ENCODE data around the gene IFT43. TPM values are rescaled to one million over a fixed set of nuclear protein-coding genes. Genes with fewer than 3 reads are reported as not detected.

IFT43 gene
- total and polyA plus RNA-seq, 10 of the 15 experiments (the other 5 are each of a cell fraction or from before 2014, with no cell fraction given), result 8.2 to 24.8 (median 14.0) TPM

GRCh38 chr14:75977582-75977943, 8.0 kb upstream of the IFT43 start (continued):
- TF ChIP-seq, protein P1, sequence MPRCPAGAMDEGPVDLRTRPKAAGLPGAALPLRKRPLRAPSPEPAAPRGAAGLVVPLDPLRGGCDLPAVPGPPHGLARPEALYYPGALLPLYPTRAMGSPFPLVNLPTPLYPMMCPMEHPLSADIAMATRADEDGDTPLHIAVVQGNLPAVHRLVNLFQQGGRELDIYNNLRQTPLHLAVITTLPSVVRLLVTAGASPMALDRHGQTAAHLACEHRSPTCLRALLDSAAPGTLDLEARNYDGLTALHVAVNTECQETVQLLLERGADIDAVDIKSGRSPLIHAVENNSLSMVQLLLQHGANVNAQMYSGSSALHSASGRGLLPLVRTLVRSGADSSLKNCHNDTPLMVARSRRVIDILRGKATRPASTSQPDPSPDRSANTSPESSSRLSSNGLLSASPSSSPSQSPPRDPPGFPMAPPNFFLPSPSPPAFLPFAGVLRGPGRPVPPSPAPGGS (IDR thresholded peaks at IDR 0.05; ENCODE audit: borderline replicate concordance, insufficient read depth, low read depth, low read length, poor library complexity, severe bottlenecking), result no peak
- TF ChIP-seq KLF5 (IDR thresholded peaks at IDR 0.05; ENCODE audit: partially characterized antibody) (no peak), TARDBP (IDR thresholded peaks at IDR 0.05; ENCODE audit: borderline replicate concordance) (no peak), GABPA (IDR thresholded peaks at IDR 0.05; ENCODE audit: low read depth) (no peak), HCFC1 (IDR thresholded peaks at IDR 0.05; ENCODE audit: low read length) (no peak)

GRCh38 chr14:75978249-75978731, 7.3 kb upstream of the IFT43 start:
- no peaks in the 10 kb centered on the region for H3K36me3 ChIP-seq (ENCODE audit: control insufficient read depth in 2 of 2, insufficient read depth in 2 of 2, low read length in 1 of 2)
- no peaks in the 10 kb centered on the region for H4K20me1 ChIP-seq (ENCODE audit: control insufficient read depth, insufficient read depth)
- no peak for TF ChIP-seq IRF5 (IDR thresholded peaks at IDR 0.05; ENCODE audit: borderline replicate concordance)
- TF ChIP-seq BMI1 (IDR thresholded peaks at IDR 0.05; ENCODE audit: borderline replicate concordance), result no peak
- no peak for TF ChIP-seq KDM1A (IDR thresholded peaks at IDR 0.05; ENCODE audit: borderline replicate concordance)
- TF ChIP-seq DPF2 (IDR thresholded peaks at IDR 0.05), result no peak
- no peak for TF ChIP-seq ATF2 (IDR thresholded peaks at IDR 0.05; ENCODE audit: low read length)
- no peak for TF ChIP-seq FOXK2 (IDR thresholded peaks at IDR 0.05)
- no peak for TF ChIP-seq MTA3 (IDR thresholded peaks at IDR 0.05; ENCODE audit: borderline replicate concordance, low read length)
- no peak for TF ChIP-seq MEF2A (IDR thresholded peaks at IDR 0.05; ENCODE audit: insufficient read depth, low read depth, low read length)
- no peak for TF ChIP-seq E2F4 (IDR thresholded peaks at IDR 0.05; ENCODE audit: low read depth, low read length)
- ChIA-PET CTCF (interaction anchor here (0.9 to 15.4 kb wide), 9 partner anchors 7 to 298 kb away, joined by 3 to 390 read pairs (median 10); no protein-coding TSS in a partner anchor), SMC1A (ENCODE audit: uncharacterized antibody, unreplicated experiment) (interaction anchor here (0.8 to 13.7 kb wide), 6 partner anchors 9 to 268 kb away, joined by 3 to 190 read pairs (median 4); no protein-coding TSS in a partner anchor), POLR2A (interaction anchor here (1.4 kb wide), 1 partner anchor 72 kb away, joined by 5 read pairs; no protein-coding TSS in a partner anchor), RAD21 (ENCODE audit: unreplicated experiment) (interaction anchor here (0.7 to 11.1 kb wide), 5 partner anchors 72 to 531 kb away, joined by 3 to 179 read pairs (median 3); no protein-coding TSS in a partner anchor)
- intact Hi-C loops (cut with micrococcal nuclease; ENCODE audit: unreplicated experiment), result loop anchor here (10.0 kb wide), 1 partner anchor 803 kb away; the partner anchor contains the start of gene TMED10
- H3K9ac ChIP-seq (ENCODE audit: control insufficient read depth, insufficient read depth, low read length), result no peak overlapping the region
- no peaks in the 10 kb centered on the region for H3K27me3 ChIP-seq (replicated peaks in 1 of 2; ENCODE audit: control insufficient read depth in 2 of 2, insufficient read depth in 2 of 2, low read length in 1 of 2)
- no peaks in the 10 kb centered on the region for H3K79me2 ChIP-seq (ENCODE audit: control insufficient read depth, insufficient read depth, low read length)
- H3K27ac ChIP-seq (ENCODE audit: control insufficient read depth, insufficient read depth), result no peak overlapping the region
- WGBS (ENCODE audit: insufficient coverage, insufficient replicate concordance, low lambda C conversion rate, missing lambda C conversion rate), result 23% methylated on average over 10 of the region's 10 CpGs
- DNase-seq (ENCODE audit: low read depth, low spot score), result no peak
- FAIRE-seq, result no peak
- peak overlapping the region; percentile 65 for H3K4me2 ChIP-seq (ENCODE audit: control insufficient read depth, insufficient read depth)
- in situ Hi-C loops (cut with MboI), result no loop called here
- no peak for ATAC-seq
- no peaks in the 10 kb centered on the region for H3K9me3 ChIP-seq (replicated peaks; ENCODE audit: control insufficient read depth, insufficient read depth, low read length)
- H3K4me3 ChIP-seq, result no peak overlapping the region
- peaks cover 22% of the 10 kb centered on the region for H3K4me1 ChIP-seq (ENCODE audit: control insufficient read depth, insufficient read depth, low read length)
- no peak overlapping the region for H2AFZ ChIP-seq (ENCODE audit: control insufficient read depth, low read depth, low read length)
- BruUV-seq (replicated peaks), result no TSS peak
